Panc1 (cell line): Measurements from ENCODE around the gene TPP1. TPM values are rescaled to one million over a fixed set of nuclear protein-coding genes. Genes with fewer than 3 reads are reported as not detected.

Experiments
- ATAC-seq: fragments of 200-7000 bp; cut with Tn5 transposase; 2 replicates; pipeline ENCODE4 v1.9.1; 2020; ENCODE audit warnings: mild to moderate bottlenecking, moderate library complexity
- BruUV-seq: library from RNA; stranded (reverse); fragments of 400-500 nt; replicated peaks from 2 replicates; lab custom pipeline; 2021; lab: Mats Ljungman, UMichigan
- CTCF ChIA-PET: fragments of 300-600 bp; sonication (Branson Sonifier 250); formaldehyde crosslinking; loops from one replicate; lab custom pipeline; 2022; ENCODE audit warnings: antibody characterized with exemption; lab: Charles Lee
- POLR2A ChIA-PET: fragments of 300-600 bp; sonication (Branson Sonifier 250); formaldehyde crosslinking; loops from one replicate; lab custom pipeline; 2022; ENCODE audit warnings: antibody characterized with exemption; lab: Charles Lee
- DNase-seq: peaks from one replicate; pipeline ENCODE4 v3.0.0-alpha.2; 2010; ENCODE audit warnings: low read depth, low spot score
- H3K27ac ChIP-seq: 2 replicates; pipeline ENCODE4 v1.5.1; 2011; ENCODE audit warnings: mild to moderate bottlenecking, low read length, inconsistent platforms
- H3K27me3 ChIP-seq: fragments of 200-500 bp; sonication (Bioruptor generic); 2 replicates; pipeline ENCODE4 v1.6.0; 2014; ENCODE audit warnings: low read length, inconsistent platforms; ENCODE audit not compliant: control insufficient read depth, insufficient read depth
- H3K36me3 ChIP-seq: fragments of 200-500 bp; sonication (Bioruptor generic); 2 replicates; pipeline ENCODE4 v1.5.1; 2014; ENCODE audit warnings: inconsistent platforms, mild to moderate bottlenecking, low read length, moderate library complexity; ENCODE audit not compliant: control insufficient read depth, insufficient read depth
- H3K4me1 ChIP-seq: 2 replicates; pipeline ENCODE4 v1.5.1; 2011; ENCODE audit warnings: inconsistent platforms, mild to moderate bottlenecking, low read length, moderate library complexity; ENCODE audit not compliant: control insufficient read depth, insufficient read depth
- H3K4me3 ChIP-seq, 2 experiments: 2 replicates each; pipeline ENCODE4 v1.5.1; 2011 to 2012; ENCODE audit warnings: low read depth in 2 of 2, low read length in 2 of 2, mild to moderate bottlenecking in 2 of 2, inconsistent platforms in 1 of 2, moderate library complexity in 1 of 2
- H3K9me3 ChIP-seq: fragments of 200-500 bp; sonication (Bioruptor generic); 2 replicates; pipeline ENCODE4 v1.5.1; 2014; ENCODE audit warnings: low read depth, mild to moderate bottlenecking, inconsistent platforms, low read length, moderate library complexity; ENCODE audit not compliant: control insufficient read depth, insufficient read depth
- POLR2AphosphoS5 ChIP-seq: IDR thresholded peaks from 2 replicates; pipeline ENCODE4 v1.6.1; 2012; ENCODE audit warnings: mild to moderate bottlenecking, low read depth, low read length, moderate library complexity
- SIN3A ChIP-seq: IDR thresholded peaks from 2 replicates; pipeline ENCODE4 v1.6.1; 2012; ENCODE audit warnings: low read depth, mild to moderate bottlenecking, low read length, moderate library complexity, borderline replicate concordance; ENCODE audit not compliant: insufficient read depth
- TCF7L2 ChIP-seq: IDR thresholded peaks from 2 replicates; pipeline ENCODE4 v1.6.1; 2011; ENCODE audit warnings: mild to moderate bottlenecking, low read depth, low read length, inconsistent platforms
- in situ Hi-C: cut with HindIII; loops from 2 replicates; pipeline ENCODE4 v1.10.0; 2016; ENCODE audit warnings: low sequenced_read_pairs, low pct_unique_long_range_greater_than_20kb
- intact Hi-C: fragments of 100-400 bp; cut with micrococcal nuclease; formaldehyde crosslinking; loops from one replicate; pipeline ENCODE4 v1.10.0; 2022; ENCODE audit not compliant: unreplicated experiment
- total RNA-seq: library from RNA; stranded (reverse); gene quantifications from one replicate; pipeline ENCODE4 v1.2.1, GENCODE V29; 2021; ENCODE audit not compliant: unreplicated experiment
- TF ChIP-seq, protein P1 (sequence below): fragments of 450-650 bp; IDR thresholded peaks from 2 replicates; pipeline ENCODE4 v1.5.1; 2017; ENCODE audit warnings: mild to moderate bottlenecking
- TF ChIP-seq, protein P2 (sequence below), 2 experiments: IDR thresholded peaks; 2 replicates each; pipeline ENCODE4 v1.6.1; 2011 to 2012; ENCODE audit warnings: low read depth in 2 of 2, control low read depth in 1 of 2, low read length in 1 of 2, mild to moderate bottlenecking in 1 of 2, moderate library complexity in 1 of 2; ENCODE audit not compliant: insufficient read depth in 1 of 2

The TPP1 gene
- total RNA-seq, 1 experiment from 2014 or later = 200 TPM

DNA sequence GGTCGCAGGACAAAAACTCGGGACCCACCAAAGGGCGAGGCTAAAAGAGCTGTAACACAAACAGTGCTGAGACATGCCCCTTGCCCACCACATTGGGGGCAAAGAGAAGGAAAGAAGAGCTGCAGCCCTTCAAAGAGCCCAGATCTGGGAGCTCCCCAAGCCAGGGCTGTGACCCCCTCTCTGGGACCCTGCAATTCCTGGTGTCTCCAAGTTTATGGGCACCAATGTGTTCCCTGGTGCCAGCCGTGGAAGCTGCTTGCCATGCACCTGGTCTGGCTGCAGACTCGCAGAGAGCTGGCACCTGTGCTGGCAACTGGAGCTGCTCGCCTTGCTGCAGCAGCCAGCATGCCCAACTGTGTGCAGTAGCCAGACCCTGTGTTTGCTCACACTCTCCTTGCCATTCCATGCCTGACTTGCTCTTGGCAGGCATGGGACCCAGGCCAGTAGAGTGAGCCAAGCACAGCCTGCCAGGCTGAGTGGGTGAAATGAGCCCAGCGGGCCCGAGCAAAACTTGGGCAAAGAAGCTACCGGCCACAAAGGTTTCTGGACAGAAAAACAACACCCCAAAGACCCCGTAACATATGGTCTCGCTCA, 31.8 kb downstream of the TPP1 start:
- ChIA-PET CTCF (no interaction called here), POLR2A (interaction anchor here (0.6 to 1.0 kb wide), 2 partner anchors 9 to 17 kb away, joined by 3 read pairs; no protein-coding TSS in a partner anchor)
- no peaks in the 10 kb centered on the region for H3K4me1 ChIP-seq
- ATAC-seq (peak; percentile 33; the same call in 1 of the 2 replicates), DNase-seq (no peak)
- H3K36me3 ChIP-seq = peaks cover 3% of the 10 kb centered on the region; the same call in 1 of the 2 replicates
- no peaks in the 10 kb centered on the region for H3K27me3 ChIP-seq
- TF ChIP-seq, protein P1, sequence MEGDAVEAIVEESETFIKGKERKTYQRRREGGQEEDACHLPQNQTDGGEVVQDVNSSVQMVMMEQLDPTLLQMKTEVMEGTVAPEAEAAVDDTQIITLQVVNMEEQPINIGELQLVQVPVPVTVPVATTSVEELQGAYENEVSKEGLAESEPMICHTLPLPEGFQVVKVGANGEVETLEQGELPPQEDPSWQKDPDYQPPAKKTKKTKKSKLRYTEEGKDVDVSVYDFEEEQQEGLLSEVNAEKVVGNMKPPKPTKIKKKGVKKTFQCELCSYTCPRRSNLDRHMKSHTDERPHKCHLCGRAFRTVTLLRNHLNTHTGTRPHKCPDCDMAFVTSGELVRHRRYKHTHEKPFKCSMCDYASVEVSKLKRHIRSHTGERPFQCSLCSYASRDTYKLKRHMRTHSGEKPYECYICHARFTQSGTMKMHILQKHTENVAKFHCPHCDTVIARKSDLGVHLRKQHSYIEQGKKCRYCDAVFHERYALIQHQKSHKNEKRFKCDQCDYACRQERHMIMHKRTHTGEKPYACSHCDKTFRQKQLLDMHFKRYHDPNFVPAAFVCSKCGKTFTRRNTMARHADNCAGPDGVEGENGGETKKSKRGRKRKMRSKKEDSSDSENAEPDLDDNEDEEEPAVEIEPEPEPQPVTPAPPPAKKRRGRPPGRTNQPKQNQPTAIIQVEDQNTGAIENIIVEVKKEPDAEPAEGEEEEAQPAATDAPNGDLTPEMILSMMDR = no peak
- TF ChIP-seq POLR2AphosphoS5 (no peak), TCF7L2 (no peak), SIN3A (no peak)
- TF ChIP-seq, protein P2, sequence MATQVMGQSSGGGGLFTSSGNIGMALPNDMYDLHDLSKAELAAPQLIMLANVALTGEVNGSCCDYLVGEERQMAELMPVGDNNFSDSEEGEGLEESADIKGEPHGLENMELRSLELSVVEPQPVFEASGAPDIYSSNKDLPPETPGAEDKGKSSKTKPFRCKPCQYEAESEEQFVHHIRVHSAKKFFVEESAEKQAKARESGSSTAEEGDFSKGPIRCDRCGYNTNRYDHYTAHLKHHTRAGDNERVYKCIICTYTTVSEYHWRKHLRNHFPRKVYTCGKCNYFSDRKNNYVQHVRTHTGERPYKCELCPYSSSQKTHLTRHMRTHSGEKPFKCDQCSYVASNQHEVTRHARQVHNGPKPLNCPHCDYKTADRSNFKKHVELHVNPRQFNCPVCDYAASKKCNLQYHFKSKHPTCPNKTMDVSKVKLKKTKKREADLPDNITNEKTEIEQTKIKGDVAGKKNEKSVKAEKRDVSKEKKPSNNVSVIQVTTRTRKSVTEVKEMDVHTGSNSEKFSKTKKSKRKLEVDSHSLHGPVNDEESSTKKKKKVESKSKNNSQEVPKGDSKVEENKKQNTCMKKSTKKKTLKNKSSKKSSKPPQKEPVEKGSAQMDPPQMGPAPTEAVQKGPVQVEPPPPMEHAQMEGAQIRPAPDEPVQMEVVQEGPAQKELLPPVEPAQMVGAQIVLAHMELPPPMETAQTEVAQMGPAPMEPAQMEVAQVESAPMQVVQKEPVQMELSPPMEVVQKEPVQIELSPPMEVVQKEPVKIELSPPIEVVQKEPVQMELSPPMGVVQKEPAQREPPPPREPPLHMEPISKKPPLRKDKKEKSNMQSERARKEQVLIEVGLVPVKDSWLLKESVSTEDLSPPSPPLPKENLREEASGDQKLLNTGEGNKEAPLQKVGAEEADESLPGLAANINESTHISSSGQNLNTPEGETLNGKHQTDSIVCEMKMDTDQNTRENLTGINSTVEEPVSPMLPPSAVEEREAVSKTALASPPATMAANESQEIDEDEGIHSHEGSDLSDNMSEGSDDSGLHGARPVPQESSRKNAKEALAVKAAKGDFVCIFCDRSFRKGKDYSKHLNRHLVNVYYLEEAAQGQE (IDR thresholded peaks at IDR 0.05; ENCODE audit: insufficient read depth in 1 of 2, low read depth in 2 of 2, low read length in 1 of 2) = no peak
- H3K9me3 ChIP-seq = no peaks in the 10 kb centered on the region; the same call in 1 of the 2 replicates
- in situ Hi-C loops = no loop called here
- H3K4me3 ChIP-seq = no peak overlapping the region
- no TSS peak for BruUV-seq
- intact Hi-C loops = no loop called here
- no peak overlapping the region for H3K27ac ChIP-seq

DNA sequence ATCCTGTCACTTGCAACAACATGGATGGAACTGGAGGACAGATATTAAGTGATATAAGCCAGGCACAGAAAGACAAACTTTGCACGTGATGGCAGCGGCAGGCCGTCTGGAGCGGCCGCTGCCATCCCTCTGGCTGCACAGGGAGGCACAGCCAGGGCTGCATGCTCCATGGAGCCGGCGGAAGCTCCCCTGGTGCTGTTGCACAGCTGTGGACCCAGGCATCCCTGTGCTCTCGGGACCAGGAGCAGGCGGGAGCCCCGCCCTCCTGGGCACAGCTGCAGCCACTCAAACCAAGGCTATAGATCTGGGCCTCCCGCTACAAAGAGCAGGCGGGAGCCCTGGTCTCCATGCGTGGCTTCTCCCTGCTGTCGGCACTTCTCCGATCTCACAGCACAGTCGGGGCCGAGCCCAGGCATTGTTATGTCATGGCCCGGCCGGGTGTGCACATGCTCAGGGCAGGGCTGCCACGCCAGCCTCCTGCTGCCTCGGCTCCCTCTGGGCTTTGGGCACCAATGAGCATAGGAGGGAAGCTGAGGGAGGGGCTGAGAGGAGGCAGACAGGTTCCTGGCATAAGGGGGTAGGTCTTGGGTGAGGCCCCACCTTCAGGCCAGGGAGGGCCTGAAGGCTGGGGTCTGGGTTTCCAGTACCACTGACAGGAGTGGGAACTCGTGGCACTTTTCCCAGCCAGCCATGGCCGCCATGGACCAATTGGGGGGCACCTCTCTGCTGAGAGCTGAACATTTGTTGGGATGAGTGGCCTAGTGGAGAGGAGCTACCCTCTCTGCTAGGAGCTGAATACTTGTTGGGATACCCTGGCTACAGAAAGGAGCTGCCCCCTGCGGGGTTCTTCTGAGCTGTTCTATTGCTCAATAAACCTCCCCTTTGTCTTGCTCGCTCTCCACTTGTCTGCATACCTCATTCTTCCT, 32.5 kb downstream of the TPP1 start:
- H3K27ac ChIP-seq = no peak overlapping the region
- ATAC-seq (peak; percentile 71), DNase-seq (no peak)
- in situ Hi-C loops (no loop called here), intact Hi-C loops (no loop called here)
- H3K36me3 ChIP-seq = peaks cover 3% of the 10 kb centered on the region; the same call in 1 of the 2 replicates
- CTCF ChIA-PET = no interaction called here
- no TSS peak for BruUV-seq
- H3K4me3 ChIP-seq = no peak overlapping the region
- H3K4me1 ChIP-seq = no peaks in the 10 kb centered on the region
- H3K27me3 ChIP-seq = no peaks in the 10 kb centered on the region
- H3K9me3 ChIP-seq = no peaks in the 10 kb centered on the region; the same call in 1 of the 2 replicates
- TF ChIP-seq, protein P1 = no peak
- TF ChIP-seq TCF7L2 (no peak), POLR2AphosphoS5 (no peak)
- POLR2A ChIA-PET = interaction anchor here (0.6 kb wide), 1 partner anchor 8 kb away, joined by 3 read pairs; no protein-coding TSS in a partner anchor
